ENCODE measurements around the gene AK5. TPM values are rescaled to one million over a fixed set of nuclear protein-coding genes. Genes with fewer than 3 reads are reported as not detected.

The AK5 gene
- total and polyA plus RNA-seq, 2 of the 4 experiments (the other 2 are of a cell fraction) = 22.5 to 25.8 TPM

DNA sequence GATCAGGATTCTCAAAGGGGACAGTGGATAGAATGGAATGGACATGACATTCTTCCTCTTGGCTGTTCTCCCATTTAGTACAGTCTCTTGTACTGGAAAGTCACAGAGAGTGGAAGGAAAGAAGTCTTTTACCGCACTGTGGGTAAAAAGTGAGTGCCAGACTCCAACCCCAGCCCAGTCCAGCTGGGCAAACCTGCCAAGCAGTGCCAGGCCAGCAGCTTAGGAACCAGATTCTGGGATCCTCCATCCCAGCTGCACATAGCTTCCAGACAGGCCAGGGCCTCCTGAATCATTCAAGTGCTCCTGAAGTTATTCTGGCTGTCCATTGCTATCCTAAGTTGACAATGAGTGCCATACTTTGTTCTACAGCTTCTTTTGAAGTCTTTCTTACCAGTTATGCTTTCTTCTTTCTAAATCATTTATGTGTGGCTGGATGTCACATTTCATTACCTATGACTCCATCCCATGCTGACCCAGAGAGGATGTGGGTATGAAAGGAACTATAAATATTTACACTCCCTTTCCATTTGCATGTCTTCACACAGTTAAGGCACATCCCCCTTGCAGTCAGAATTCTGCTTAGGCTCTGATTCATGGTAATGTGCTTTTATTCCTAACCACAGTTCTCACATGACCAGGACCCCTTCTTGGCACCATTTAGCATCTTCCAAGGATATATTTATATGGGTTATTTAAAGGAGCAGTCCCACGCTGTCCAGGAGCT lies 88.9 kb downstream of the AK5 start (continued):
- TF ChIP-seq, protein P1, sequence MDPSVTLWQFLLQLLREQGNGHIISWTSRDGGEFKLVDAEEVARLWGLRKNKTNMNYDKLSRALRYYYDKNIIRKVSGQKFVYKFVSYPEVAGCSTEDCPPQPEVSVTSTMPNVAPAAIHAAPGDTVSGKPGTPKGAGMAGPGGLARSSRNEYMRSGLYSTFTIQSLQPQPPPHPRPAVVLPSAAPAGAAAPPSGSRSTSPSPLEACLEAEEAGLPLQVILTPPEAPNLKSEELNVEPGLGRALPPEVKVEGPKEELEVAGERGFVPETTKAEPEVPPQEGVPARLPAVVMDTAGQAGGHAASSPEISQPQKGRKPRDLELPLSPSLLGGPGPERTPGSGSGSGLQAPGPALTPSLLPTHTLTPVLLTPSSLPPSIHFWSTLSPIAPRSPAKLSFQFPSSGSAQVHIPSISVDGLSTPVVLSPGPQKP (IDR thresholded peaks at IDR 0.05; ENCODE audit: borderline replicate concordance, low read depth, low read length) = no peak
- TF ChIP-seq RCOR1 (IDR thresholded peaks at IDR 0.05; ENCODE audit: insufficient replicate concordance, low read length) = peak; percentile 11

DNA sequence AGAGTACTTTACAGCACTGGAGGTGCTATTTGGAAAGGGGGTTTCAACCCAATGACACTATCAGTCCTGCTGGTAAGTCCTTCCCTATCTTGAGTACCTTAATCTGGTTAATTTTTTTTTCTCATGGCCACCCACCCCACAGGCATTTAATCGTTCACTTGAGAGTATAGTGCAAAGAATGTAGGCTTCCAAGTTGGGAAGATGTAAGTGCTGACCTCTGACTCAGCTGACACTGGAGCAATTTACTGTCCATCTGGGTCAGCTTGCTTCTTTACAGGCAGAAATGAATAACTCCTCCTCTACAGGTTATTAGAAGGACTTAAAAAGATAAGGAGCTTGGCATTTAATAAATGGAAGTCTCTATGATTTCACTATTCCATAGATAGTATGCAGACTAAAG lies 89.6 kb downstream of the AK5 start:
- CTCF ChIA-PET = interaction anchor here (1.6 kb wide), 1 partner anchor 159 kb away, joined by 3 read pairs; no protein-coding TSS in a partner anchor
- TF ChIP-seq SMC3 (IDR thresholded peaks at IDR 0.05; ENCODE audit: low read depth, low read length) (no peak), RFX5 (IDR thresholded peaks at IDR 0.05; ENCODE audit: low read depth, low read length) (no peak), CHD1 (IDR thresholded peaks at IDR 0.05; ENCODE audit: low read depth, low read length) (no peak), POLR2A (IDR thresholded peaks at IDR 0.05; ENCODE audit: low read depth, low read length) (no peak), MAZ (IDR thresholded peaks at IDR 0.05; ENCODE audit: borderline replicate concordance, low read depth, low read length) (no peak), RCOR1 (IDR thresholded peaks at IDR 0.05; ENCODE audit: insufficient replicate concordance, low read length) (no peak), RAD21 (IDR thresholded peaks at IDR 0.05; ENCODE audit: low read length) (no peak), MAFK (IDR thresholded peaks at IDR 0.05; ENCODE audit: low read depth, low read length) (no peak), FOS (IDR thresholded peaks at IDR 0.05; ENCODE audit: low read depth, low read length) (no peak), NFE2L2 (IDR thresholded peaks at IDR 0.05; ENCODE audit: low read depth, low read length) (no peak), BHLHE40 (IDR thresholded peaks at IDR 0.05; ENCODE audit: low read depth, low read length) (no peak)
- TF ChIP-seq, protein P2, sequence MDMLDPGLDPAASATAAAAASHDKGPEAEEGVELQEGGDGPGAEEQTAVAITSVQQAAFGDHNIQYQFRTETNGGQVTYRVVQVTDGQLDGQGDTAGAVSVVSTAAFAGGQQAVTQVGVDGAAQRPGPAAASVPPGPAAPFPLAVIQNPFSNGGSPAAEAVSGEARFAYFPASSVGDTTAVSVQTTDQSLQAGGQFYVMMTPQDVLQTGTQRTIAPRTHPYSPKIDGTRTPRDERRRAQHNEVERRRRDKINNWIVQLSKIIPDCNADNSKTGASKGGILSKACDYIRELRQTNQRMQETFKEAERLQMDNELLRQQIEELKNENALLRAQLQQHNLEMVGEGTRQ (IDR thresholded peaks at IDR 0.05; ENCODE audit: low read depth, low read length) = no peak

More for the DNA sequence above, 89.6 kb downstream of the AK5 start:
- Histone ChIP-seq H2BK5ac (ENCODE audit: low read depth, low read length, poor library complexity, severe bottlenecking) (peak overlapping the region; percentile 95), H2AFZ (replicated peaks; ENCODE audit: low read length, poor library complexity) (no peak overlapping the region), H4K8ac (ENCODE audit: low read depth in 2 of 2, low read length in 2 of 2) (peak overlapping the region; percentile 7 to 71; a peak in 3 of 4 replicates), H3K27me3 (ENCODE audit: control insufficient read depth, insufficient read depth, low read length) (no peaks in the 10 kb centered on the region), H4K20me1 (ENCODE audit: insufficient read depth, low read length) (no peaks in the 10 kb centered on the region), H4K5ac (ENCODE audit: low read depth, low read length) (peak overlapping the region; percentile 72), H3K23ac (ENCODE audit: low read depth, low read length) (peak overlapping the region; percentile 94), H3K9me1 (ENCODE audit: insufficient read depth, low read length) (peaks cover 14% of the 10 kb centered on the region; the same call in 1 of the 2 replicates), H3K79me1 (ENCODE audit: low read depth in 1 of 2, low read length in 2 of 2) (peaks cover 0 to 32% of the 10 kb centered on the region in 2 experiments; a peak in 3 of 4 replicates), H3K56ac (ENCODE audit: extremely low read depth, insufficient read depth, low read length) (peak overlapping the region; percentile 79; the same call in 1 of the 2 replicates), H3K9me3 (ENCODE audit: control insufficient read depth, insufficient read depth, low read length) (no peaks in the 10 kb centered on the region), H3K27ac (ENCODE audit: insufficient read depth, low read length) (peak overlapping the region; percentile 83), H2BK120ac (ENCODE audit: low read depth, low read length) (peak overlapping the region; percentile 95), H3K4me1 (ENCODE audit: control insufficient read depth, insufficient read depth, low read length) (peaks cover 10% of the 10 kb centered on the region), H2AK9ac (replicated peaks; ENCODE audit: low read depth, low read length, poor library complexity) (peak overlapping the region; percentile 0), H3K9ac (ENCODE audit: low read depth, low read length) (peak overlapping the region; percentile 45; the same call in 1 of the 2 replicates), H2BK15ac (ENCODE audit: low read depth, low read length) (peak overlapping the region; percentile 28; the same call in 1 of the 3 replicates), H3K36me3 (ENCODE audit: control insufficient read depth, insufficient read depth, low read length) (no peaks in the 10 kb centered on the region), H3K14ac (replicated peaks; ENCODE audit: low read depth, low read length) (peak overlapping the region; percentile 83), H4K91ac (ENCODE audit: insufficient read depth, low read depth, low read length) (peak overlapping the region; percentile 80), H3K4me3 (ENCODE audit: insufficient read depth, low read depth, low read length) (no peak overlapping the region), H2BK20ac (ENCODE audit: low read depth, low read length) (peak overlapping the region; percentile 97), H3K4me2 (ENCODE audit: low read depth, low read length) (peak overlapping the region; percentile 69), H3K4ac (ENCODE audit: low read depth, low read length) (peak overlapping the region; percentile 91), H3K18ac (ENCODE audit: low read depth, low read length) (peak overlapping the region; percentile 73; the same call in 1 of the 2 replicates), H2AK5ac (ENCODE audit: low read depth, low read length) (peak overlapping the region; percentile 76; the same call in 1 of the 2 replicates)
- in situ Hi-C loops (cut with MboI; ENCODE audit: low sequenced_read_pairs) (no loop called here), dilution Hi-C loops (cut with HindIII; ENCODE audit: low sequenced_read_pairs, unreplicated experiment) (no loop called here), intact Hi-C loops (cut with micrococcal nuclease) (loop anchor here (2.0 kb wide), 2 partner anchors 143 to 161 kb away; no protein-coding TSS in a partner anchor)
- DNase-seq = peak; percentile 43
- POLR2A ChIA-PET (ENCODE audit: unreplicated experiment) = interaction anchor here (0.6 kb wide), 1 partner anchor 244 kb away, joined by 3 read pairs; no protein-coding TSS in a partner anchor
- WGBS, 2 experiments (ENCODE audit: extremely low coverage in 2 of 2, insufficient read length in 1 of 2) = no CpG with 5 or more reads among the region's 1 CpG
- BruUV-seq (replicated peaks) = TSS peak; percentile 55
- ATAC-seq (ENCODE audit: low read depth) = peak; percentile 11
